ENCODE data around the gene MED22. TPM values are rescaled to one million over a fixed set of nuclear protein-coding genes. Genes with fewer than 3 reads are reported as not detected.
A peak's percentile ranks its signal among the peaks of the same experiment; 100 is the strongest.

MED22 gene
- total RNA-seq, 1 donor from 2014 or later: 10.3 TPM

DNA sequence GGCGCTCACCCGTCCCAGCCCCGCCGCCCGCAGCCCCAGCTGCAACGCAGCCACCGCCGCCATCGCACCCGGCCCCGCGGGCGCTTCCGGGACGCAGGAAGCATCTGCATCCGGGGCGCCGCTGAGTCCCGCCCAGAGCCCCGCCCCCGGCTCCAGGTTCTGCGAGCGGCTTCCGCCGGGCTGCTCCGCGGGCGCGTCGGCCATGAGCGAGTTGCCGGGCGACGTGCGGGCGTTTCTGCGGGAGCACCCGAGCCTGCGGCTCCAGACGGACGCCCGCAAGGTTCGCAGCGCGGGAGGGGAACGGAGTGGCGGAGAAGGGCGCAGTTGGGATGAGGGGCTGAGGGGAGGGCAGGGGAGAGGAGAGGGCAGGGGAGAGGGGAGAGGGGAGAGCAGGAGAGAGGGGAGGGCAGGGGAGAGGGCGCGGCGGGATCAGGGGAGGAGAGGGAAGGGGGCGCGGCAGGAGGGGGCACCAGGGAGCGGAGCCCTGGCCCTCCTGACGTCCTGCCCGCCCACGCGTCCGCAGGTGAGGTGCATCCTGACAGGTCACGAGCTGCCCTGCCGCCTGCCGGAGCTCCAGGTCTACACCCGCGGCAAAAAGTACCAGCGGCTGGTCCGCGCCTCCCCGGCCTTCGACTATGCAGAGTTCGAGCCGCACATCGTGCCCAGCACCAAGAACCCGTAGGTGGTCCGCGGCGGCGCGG lies 8.6 kb upstream of the MED22 start, which contains the start of the genes SURF1 and SURF2:
SURF1 (minus strand) TSS at position 97 of the 701 bp plus-strand sequence; CDS start at position 63, 34 bp downstream.
SURF2 (plus strand) TSS at position 160 of the 701 bp plus-strand sequence; CDS start at position 203, 43 bp downstream.
- DNase-seq (ENCODE audit: low read depth in 2 of 2): peak in 1 of 2 donors; percentile 67

DNA sequence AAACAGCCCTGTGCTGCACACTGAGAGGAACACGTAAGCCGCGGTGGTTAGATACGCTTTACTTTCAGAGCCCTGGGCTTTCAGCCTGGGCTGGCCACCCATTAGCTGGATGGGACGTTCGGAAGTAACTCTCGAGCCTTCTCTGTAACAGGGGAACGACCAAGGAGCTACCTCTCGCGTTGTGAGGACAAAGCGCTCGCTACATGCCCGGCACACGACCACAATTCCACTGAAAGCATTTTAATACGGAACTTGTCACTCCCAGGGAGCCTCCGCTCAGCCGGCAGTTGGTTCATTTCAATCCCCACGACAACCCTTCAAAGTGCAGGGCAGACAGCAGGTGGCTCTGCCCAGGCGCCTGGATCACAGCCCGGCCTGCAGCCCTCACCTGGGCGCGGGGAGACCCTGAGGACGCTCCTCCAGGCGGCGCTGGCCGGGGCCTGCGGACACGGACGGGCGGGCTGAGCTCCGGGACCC lies 8.0 kb upstream of the MED22 start:
- DNase-seq (ENCODE audit: low read depth in 2 of 2): peak in 1 of 2 donors; percentile 36

DNA sequence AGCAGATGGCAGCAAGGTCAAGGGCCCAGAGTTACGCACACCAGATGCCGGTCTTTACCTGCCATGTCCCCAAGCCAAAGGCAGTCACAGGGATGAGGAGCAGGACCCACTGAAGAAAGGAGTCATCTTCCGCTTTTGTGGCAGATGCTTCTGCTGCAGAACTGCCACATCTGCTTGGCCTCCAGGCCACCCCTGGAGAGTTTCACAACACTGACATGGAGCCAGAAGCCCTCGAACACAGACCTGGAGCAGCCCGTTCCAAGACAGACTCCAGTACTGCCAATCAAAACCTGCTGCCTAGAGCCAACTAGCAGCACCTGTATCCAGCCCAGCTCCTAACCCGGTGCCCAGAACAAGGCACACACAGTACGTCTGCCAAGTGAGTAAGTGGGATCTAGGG lies 6.8 kb upstream of the MED22 start:
- no peak for DNase-seq (ENCODE audit: low read depth in 2 of 2)

DNA sequence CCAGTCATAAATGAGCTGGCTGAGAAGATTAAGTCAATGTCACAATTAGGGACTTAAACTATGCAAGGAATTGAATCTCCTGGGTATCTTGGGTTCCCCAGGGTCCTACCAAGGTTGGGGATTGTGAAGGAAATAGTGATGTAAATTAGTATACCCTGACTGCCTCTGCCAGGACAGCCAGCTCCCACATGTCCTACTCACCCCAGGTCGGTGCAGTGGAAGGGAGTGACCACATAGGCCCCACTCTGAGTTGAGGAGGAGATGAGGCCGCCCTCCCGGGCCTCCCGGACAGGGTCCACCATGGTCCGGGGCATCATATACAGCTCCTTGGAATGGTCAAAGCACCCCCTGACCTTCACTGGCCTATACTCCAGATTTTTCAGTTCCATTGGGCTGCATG lies 5.6 kb upstream of the MED22 start:
- DNase-seq (ENCODE audit: low read depth in 2 of 2): no peak

- no peak for DNase-seq (ENCODE audit: low read depth in 2 of 2)
Measured at GRCh38 chr9:133352635-133353340, 4.9 kb upstream of the MED22 start.

DNA sequence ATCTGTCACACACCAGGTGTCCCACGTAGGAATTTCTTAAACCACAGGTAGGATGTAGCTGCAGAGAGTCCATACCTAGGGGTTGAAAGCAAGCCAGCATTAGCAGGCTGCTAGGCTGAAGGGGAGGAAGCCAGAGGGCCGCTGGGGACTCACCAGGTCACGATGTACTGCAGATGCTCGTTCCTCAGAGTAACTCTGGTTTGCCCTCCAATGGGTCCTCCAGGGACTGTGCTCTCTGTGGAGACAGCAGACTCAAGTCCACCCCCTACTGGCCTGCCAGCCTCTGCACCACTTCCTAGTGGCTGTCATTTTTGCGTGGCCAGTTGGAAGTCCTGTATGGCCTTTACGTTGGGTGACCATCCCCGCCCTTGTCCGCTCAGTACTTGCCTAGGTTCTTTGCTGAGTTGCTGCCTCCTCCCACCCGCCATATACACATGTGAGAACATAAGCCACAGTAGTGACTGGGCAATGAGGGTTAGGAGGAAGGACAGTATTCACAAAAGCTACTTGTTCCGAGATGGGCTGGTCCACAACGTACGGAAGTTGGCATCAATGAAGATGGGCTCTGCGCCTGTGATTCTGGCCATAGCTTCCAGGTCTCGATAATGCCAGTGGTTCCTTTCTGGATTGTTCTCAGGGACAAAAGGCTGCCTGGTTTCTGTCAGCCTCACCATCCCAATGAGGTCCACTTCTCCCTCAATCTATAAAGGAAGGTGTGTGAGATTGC lies 4.1 kb upstream of the MED22 start:
- peak in 1 of 2 donors; percentile 69 for DNase-seq (ENCODE audit: low read depth in 2 of 2)

GRCh38 chr9:133351526-133351907 lies 3.6 kb upstream of the MED22 start:
- no peak for DNase-seq (ENCODE audit: low read depth in 2 of 2)

- DNase-seq (ENCODE audit: low read depth in 2 of 2): no peak
Measured at GRCh38 chr9:133349965-133350616, 2.2 kb upstream of the MED22 start.

GRCh38 chr9:133348718-133349573 lies 1.0 kb upstream of the MED22 start:
- DNase-seq (ENCODE audit: low read depth in 2 of 2): no peak

DNA sequence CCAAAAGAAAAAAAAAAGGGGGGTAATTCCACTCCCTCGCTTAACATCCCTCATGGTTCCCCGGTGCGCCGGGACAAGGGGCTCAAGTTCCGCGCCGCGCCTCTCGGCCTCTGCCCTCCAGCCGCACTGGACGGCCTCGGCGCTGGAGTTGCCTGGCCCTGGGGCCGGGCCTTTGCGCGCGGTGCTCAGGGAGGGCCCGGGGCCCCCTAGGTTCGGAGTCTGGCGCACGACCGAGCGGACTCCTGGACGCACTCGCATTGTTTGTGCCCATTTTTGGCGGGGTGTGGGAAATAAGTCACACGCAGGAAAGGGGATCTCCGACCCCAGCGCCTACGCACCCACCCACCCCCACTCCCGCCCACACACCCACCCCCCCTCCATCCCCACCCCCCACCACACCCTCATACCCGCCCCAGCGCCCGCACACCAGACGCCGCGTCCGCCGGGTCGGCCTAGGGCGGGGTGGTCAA lies 381 bp downstream of the MED22 start:
- peak in 1 of 2 donors; percentile 59 for DNase-seq (ENCODE audit: low read depth in 2 of 2)

GRCh38 chr9:133346021-133346785 lies 1.7 kb downstream of the MED22 start:
- no peak for DNase-seq (ENCODE audit: low read depth in 2 of 2)

DNA sequence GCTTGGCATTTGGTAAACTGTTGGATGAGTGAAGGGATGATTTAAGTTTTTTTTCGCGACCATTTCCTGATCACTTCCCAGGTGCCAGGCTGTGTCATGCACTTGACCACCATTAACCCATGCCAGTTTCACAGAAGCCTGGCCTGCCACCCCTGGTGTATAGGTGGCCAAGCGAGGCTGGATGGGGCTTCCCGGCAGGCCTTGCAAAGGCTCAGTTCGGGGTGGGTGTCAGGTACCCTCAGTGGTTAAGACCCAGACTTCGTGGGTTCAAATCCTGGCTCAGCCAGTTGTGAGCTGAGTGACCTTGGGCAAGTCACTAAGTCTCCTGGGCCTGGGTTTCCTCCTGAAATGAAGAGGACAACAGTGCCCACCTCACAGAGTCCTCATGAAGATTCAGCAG lies 2.3 kb downstream of the MED22 start:
- DNase-seq (ENCODE audit: low read depth in 2 of 2): no peak

GRCh38 chr9:133344979-133345378 lies 3.0 kb downstream of the MED22 start:
- DNase-seq (ENCODE audit: low read depth in 2 of 2): no peak

DNA sequence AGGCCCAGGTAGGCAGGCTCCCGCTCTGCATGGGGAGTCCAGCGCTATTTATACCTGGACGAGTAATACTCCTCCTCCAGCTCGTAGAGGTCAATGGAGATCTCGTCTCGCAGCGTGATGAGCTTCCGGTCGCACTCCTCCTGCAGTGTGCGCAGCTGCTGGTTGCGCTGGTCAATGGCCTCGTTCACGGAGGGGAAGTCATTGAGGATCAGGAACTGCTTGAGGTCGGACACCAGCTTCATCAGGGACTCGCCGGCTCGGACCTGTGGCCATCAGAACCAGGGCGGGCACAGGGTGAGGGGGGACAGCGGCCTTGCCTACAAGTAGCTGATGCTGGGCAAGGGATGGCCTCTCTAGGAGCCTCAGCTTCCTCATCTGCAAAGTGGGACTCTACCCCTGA lies 3.9 kb downstream of the MED22 start:
- no peak for DNase-seq (ENCODE audit: low read depth in 2 of 2)

DNA sequence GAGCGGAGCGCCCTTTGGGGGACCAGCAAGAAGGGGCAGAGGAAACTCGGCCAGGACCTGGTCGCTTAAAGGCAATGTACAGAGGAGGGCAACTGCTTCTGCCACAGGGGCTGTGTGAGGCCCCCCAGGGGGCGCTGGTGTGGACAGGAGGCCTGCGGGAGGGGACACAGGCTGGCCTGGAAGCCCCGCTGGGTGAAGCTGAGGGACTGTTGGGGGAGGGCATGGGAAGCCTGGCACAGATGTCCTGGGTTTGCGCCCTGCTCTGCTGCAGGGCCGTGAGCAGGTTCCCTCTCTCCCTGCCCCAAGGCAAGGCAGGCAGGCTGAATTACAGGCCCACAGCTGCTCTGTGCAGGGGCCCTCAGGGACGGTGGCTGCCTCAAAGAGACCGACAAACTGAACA lies 5.4 kb downstream of the MED22 start:
- DNase-seq (ENCODE audit: low read depth in 2 of 2): no peak

GRCh38 chr9:133342069-133342406 lies 5.9 kb downstream of the MED22 start:
- peak in 1 of 2 donors; percentile 19 for DNase-seq (ENCODE audit: low read depth in 2 of 2)

- DNase-seq (ENCODE audit: low read depth in 2 of 2): no peak
Measured at GRCh38 chr9:133341369-133342068, 6.4 kb downstream of the MED22 start.

- DNase-seq (ENCODE audit: low read depth in 2 of 2): no peak
Measured at GRCh38 chr9:133340916-133341315, 7.0 kb downstream of the MED22 start.

DNA sequence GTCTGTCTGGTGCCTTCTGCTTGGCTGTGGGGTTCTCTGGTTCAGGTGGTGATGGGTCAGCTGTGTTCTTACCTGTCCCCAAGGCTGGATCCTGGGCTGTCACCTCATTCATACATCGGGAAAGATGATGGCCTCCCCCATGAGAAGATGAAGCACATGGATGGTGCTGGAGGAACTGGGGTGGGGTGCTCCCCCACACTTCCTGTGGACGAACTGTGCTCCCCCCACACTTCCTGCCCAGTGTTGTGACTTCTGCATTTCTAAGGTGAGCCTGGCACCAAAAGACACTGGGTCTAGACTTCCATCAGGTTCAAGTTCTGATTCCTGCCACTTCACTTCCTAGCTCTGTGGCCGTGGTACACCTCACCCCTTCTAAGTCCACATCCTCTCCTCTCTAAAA lies 7.7 kb downstream of the MED22 start:
- DNase-seq (ENCODE audit: low read depth in 2 of 2): no peak
